ENCODE measurements around the gene CDRT4.
"Not testable (repeated sequence)": the region's sequence is repeated elsewhere in the genome, so short reads cannot be mapped to it uniquely, and the experiment has no call there.

CDRT4 gene

GRCh38 chr17:15456972-15457722 lies 10.3 kb downstream of the CDRT4 start:
- DNase-seq = no peak

- no peak for DNase-seq
These were observed 10.9 kb downstream of the CDRT4 start for GRCh38 chr17:15456496-15456895.

- DNase-seq = no peak
These were observed 13.1 kb downstream of the CDRT4 start for GRCh38 chr17:15454346-15454745.

GRCh38 chr17:15453782-15454181 lies 13.6 kb downstream of the CDRT4 start:
- DNase-seq = no peak

GRCh38 chr17:15453246-15453645 lies 14.2 kb downstream of the CDRT4 start:
- no peak for DNase-seq

- DNase-seq = no peak
These were observed 14.7 kb downstream of the CDRT4 start for GRCh38 chr17:15452746-15453145.

- no peak for DNase-seq
These were observed 15.7 kb downstream of the CDRT4 start for GRCh38 chr17:15451680-15452079.

GRCh38 chr17:15448580-15448956 lies 18.9 kb downstream of the CDRT4 start:
- DNase-seq = no peak

- no peak for DNase-seq
These were observed 19.4 kb downstream of the CDRT4 start for GRCh38 chr17:15447928-15448579.

GRCh38 chr17:15446036-15446435 lies 21.4 kb downstream of the CDRT4 start:
- no peak for DNase-seq

- no peak for DNase-seq
These were observed 22.6 kb downstream of the CDRT4 start for GRCh38 chr17:15444805-15445204.

GRCh38 chr17:15442311-15443180 lies 24.9 kb downstream of the CDRT4 start:
- no peak for DNase-seq

- no peak for DNase-seq
These were observed 26.1 kb downstream of the CDRT4 start for GRCh38 chr17:15441315-15441714.

- DNase-seq = no peak
These were observed 27.1 kb downstream of the CDRT4 start for GRCh38 chr17:15440347-15440746.

GRCh38 chr17:15439205-15439985 lies 28.0 kb downstream of the CDRT4 start:
- DNase-seq = not testable (repeated sequence)

GRCh38 chr17:15438491-15439105 lies 28.8 kb downstream of the CDRT4 start:
- DNase-seq = no peak

GRCh38 chr17:15437303-15437635 lies 30.2 kb downstream of the CDRT4 start:
- DNase-seq = no peak

- no peak for DNase-seq
These were observed 30.7 kb downstream of the CDRT4 start for GRCh38 chr17:15436473-15437302.

GRCh38 chr17:15434956-15435355 lies 32.5 kb downstream of the CDRT4 start:
- DNase-seq = no peak

GRCh38 chr17:15432807-15433611 lies 34.4 kb downstream of the CDRT4 start:
- no peak for DNase-seq

- no peak for DNase-seq
These were observed 35.7 kb downstream of the CDRT4 start for GRCh38 chr17:15431766-15432165.

All from NCI-H446 treated with DMSO at 0.1 percent for 48 hours (cell line).